Natural killer cell (primary cell): ENCODE data around the gene ATOX1. TPM values are rescaled to one million over a fixed set of nuclear protein-coding genes. Genes with fewer than 3 reads are reported as not detected.

Experiments
- ATAC-seq, 3 donors: fragments of 150-1000 bp in 2 of 3; fragments of 200-7000 bp in 1 of 3; cut with Tn5 transposase; 1 replicate in 1 of 3; 2 replicates in 2 of 3; pipeline ENCODE4 v1.10.0; 2021; ENCODE audit warnings: mild to moderate bottlenecking in 2 of 3, moderate library complexity in 2 of 3
- DNase-seq, 2 donors: peaks; one replicate each; pipeline versions ENCODE4 v3.0.0 to v3.0.0-alpha.2; 2013 to 2021; ENCODE audit warnings: mixed read lengths in 1 of 2
- H3K27ac ChIP-seq: one replicate; pipeline ENCODE4 v1.5.1; 2013; ENCODE audit warnings: mild to moderate bottlenecking, low read length
- H3K27me3 ChIP-seq: one replicate; pipeline ENCODE4 v1.6.1; 2013; ENCODE audit warnings: low read length; ENCODE audit not compliant: control insufficient read depth, insufficient read depth
- H3K36me3 ChIP-seq: one replicate; pipeline ENCODE4 v1.6.1; 2013; ENCODE audit warnings: low read length; ENCODE audit not compliant: control insufficient read depth, insufficient read depth
- H3K4me1 ChIP-seq: one replicate; pipeline ENCODE4 v1.6.1; 2013; ENCODE audit warnings: low read length; ENCODE audit not compliant: control insufficient read depth, insufficient read depth
- H3K4me3 ChIP-seq: one replicate; pipeline ENCODE4 v1.5.1; 2013; ENCODE audit warnings: low read length
- H3K9me3 ChIP-seq: one replicate; pipeline ENCODE4 v1.6.1; 2013; ENCODE audit warnings: low read length; ENCODE audit not compliant: control insufficient read depth, insufficient read depth
- H3K27ac Mint-ChIP-seq, 2 donors: one replicate each; pipeline ENCODE4 v1.8.0; 2022; ENCODE audit warnings: mild to moderate bottlenecking in 2 of 2, mixed read lengths in 2 of 2, moderate library complexity in 1 of 2
- H3K27me3 Mint-ChIP-seq, 2 donors: one replicate each; pipeline ENCODE4 v1.8.0; 2022; ENCODE audit warnings: low read depth in 2 of 2, mixed read lengths in 2 of 2
- H3K36me3 Mint-ChIP-seq: one replicate; pipeline ENCODE4 v1.8.0; 2022; ENCODE audit warnings: mixed read lengths
- H3K4me1 Mint-ChIP-seq, 2 donors: one replicate each; pipeline ENCODE4 v1.8.0; 2022; ENCODE audit warnings: mixed read lengths in 2 of 2
- H3K4me3 Mint-ChIP-seq: one replicate; pipeline ENCODE4 v1.8.0; 2022; ENCODE audit warnings: mild to moderate bottlenecking, moderate library complexity, mixed read lengths
- H3K9me3 Mint-ChIP-seq, 2 donors: one replicate each; pipeline ENCODE4 v1.8.0; 2022; ENCODE audit warnings: mixed read lengths in 2 of 2
- WGBS: methylation state at CpG from one replicate; pipeline ENCODE4 v1.1.7; 2013; ENCODE audit warnings: missing lambda C conversion rate; ENCODE audit not compliant: insufficient coverage; 5-methylcytosine and 5-hydroxymethylcytosine counted together
- intact Hi-C: fragments of 100-400 bp; cut with micrococcal nuclease; formaldehyde crosslinking; loops from one replicate; pipeline ENCODE4 v1.14.2; 2022
- total RNA-seq, 4 donors: library from RNA; stranded (reverse); fragments of 120-200 nt in 1 of 4; gene quantifications; one replicate each; pipeline versions ENCODE4 v1.2.3 to v1.2.4, GENCODE V29; 2013 to 2022
- TF ChIP-seq, protein P1 (sequence below): fragments of 200-600 bp; IDR thresholded peaks from one replicate; pipeline ENCODE4 v1.8.0; 2022; ENCODE audit warnings: antibody characterized with exemption

The ATOX1 gene
- total RNA-seq, 3 donors from 2014 or later (not counting 1 experiment from before 2014, with no cell fraction given), result 41.5 to 46.4 (median 46.2) TPM

DNA sequence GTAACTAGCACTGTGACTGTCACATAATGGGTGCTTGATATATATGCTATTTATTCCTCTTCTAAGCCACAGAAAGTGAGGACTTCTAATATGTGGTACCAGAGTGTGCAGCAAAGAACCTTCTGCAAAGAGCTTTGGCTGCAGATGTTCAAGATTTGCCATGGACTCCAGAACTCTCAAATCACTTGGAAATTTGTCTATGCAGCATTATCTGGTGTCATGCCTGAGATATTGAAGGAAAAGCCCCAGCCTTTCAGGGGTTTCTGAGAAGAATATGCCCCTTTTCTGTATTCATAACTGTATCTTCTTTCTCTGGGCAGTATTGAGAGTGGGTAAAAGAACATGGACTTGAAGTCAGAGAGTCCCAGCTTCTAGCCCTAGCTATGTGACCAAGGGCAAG is 8.5 kb upstream of the ATOX1 start:
- no peaks in the 10 kb centered on the region for H3K9me3 Mint-ChIP-seq
- no peak overlapping the region for H3K4me3 Mint-ChIP-seq
- intact Hi-C loops, result no loop called here

DNA sequence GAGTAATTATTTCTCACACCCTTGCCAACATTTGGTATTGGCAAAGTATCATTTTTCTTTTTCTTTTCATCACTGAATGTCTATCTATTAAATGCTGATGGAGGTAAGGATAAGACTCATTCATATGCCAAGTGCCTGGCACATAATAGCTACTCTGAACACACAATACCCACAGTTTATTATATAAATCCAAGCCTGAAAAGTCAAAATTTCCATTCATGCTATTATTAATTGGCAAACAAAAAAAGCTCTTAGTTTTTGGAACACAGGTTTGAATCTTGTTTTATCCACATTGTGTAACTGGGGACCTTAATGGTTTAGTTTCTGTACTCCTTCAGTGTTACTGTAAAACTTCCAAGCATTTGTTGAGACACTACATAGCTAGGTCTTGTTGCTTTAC is 6.4 kb upstream of the ATOX1 start:
- H3K4me1 ChIP-seq, result peaks cover 7% of the 10 kb centered on the region
- ATAC-seq, result no peak
- no peak overlapping the region for H3K4me3 Mint-ChIP-seq
- intact Hi-C loops, result no loop called here
- H3K36me3 Mint-ChIP-seq, result no peaks in the 10 kb centered on the region
- no peaks in the 10 kb centered on the region for H3K9me3 ChIP-seq
- H3K27me3 ChIP-seq, result no peaks in the 10 kb centered on the region
- no peak overlapping the region for H3K27ac ChIP-seq
- no peaks in the 10 kb centered on the region for H3K9me3 Mint-ChIP-seq
- TF ChIP-seq, protein P1, sequence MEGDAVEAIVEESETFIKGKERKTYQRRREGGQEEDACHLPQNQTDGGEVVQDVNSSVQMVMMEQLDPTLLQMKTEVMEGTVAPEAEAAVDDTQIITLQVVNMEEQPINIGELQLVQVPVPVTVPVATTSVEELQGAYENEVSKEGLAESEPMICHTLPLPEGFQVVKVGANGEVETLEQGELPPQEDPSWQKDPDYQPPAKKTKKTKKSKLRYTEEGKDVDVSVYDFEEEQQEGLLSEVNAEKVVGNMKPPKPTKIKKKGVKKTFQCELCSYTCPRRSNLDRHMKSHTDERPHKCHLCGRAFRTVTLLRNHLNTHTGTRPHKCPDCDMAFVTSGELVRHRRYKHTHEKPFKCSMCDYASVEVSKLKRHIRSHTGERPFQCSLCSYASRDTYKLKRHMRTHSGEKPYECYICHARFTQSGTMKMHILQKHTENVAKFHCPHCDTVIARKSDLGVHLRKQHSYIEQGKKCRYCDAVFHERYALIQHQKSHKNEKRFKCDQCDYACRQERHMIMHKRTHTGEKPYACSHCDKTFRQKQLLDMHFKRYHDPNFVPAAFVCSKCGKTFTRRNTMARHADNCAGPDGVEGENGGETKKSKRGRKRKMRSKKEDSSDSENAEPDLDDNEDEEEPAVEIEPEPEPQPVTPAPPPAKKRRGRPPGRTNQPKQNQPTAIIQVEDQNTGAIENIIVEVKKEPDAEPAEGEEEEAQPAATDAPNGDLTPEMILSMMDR, result no peak
- H3K27ac Mint-ChIP-seq, result no peak overlapping the region
- H3K4me3 ChIP-seq, result no peak overlapping the region
- no peaks in the 10 kb centered on the region for H3K36me3 ChIP-seq
- H3K4me1 Mint-ChIP-seq, result no peaks in the 10 kb centered on the region
- DNase-seq, result no peak
- H3K27me3 Mint-ChIP-seq, result no peaks in the 10 kb centered on the region

More for the DNA sequence above, 8.5 kb upstream of the ATOX1 start:
- Mint-ChIP-seq H3K27ac (no peak overlapping the region), H3K36me3 (no peaks in the 10 kb centered on the region), H3K4me1 (peaks cover 6% of the 10 kb centered on the region in 2 donors), H3K27me3 (no peaks in the 10 kb centered on the region)
- TF ChIP-seq, protein P1, result no peak
- ATAC-seq (no peak), DNase-seq (no peak)
- H3K4me3 ChIP-seq, result no peak overlapping the region
- peaks cover 20% of the 10 kb centered on the region for H3K4me1 ChIP-seq
- no peaks in the 10 kb centered on the region for H3K36me3 ChIP-seq
- H3K27ac ChIP-seq, result no peak overlapping the region
- H3K9me3 ChIP-seq, result no peaks in the 10 kb centered on the region
- H3K27me3 ChIP-seq, result no peaks in the 10 kb centered on the region

- intact Hi-C loops, result loop anchor here (1.0 kb wide), 2 partner anchors 13 kb away; partner anchors contain the start of gene G3BP1
- ATAC-seq (peak; percentile 21 to 38 (median 26)), DNase-seq (peak in 1 of 2 donors; percentile 23)
- H3K27ac Mint-ChIP-seq, result peak overlapping the region; percentile 89 to 97
- H3K36me3 Mint-ChIP-seq, result no peaks in the 10 kb centered on the region
- H3K27me3 Mint-ChIP-seq, result no peaks in the 10 kb centered on the region
- no peaks in the 10 kb centered on the region for H3K9me3 Mint-ChIP-seq
- peak overlapping the region; percentile 93 for H3K4me3 Mint-ChIP-seq
- no peaks in the 10 kb centered on the region for H3K9me3 ChIP-seq
- H3K27ac ChIP-seq, result peak overlapping the region; percentile 58
- no peaks in the 10 kb centered on the region for H3K27me3 ChIP-seq
- TF ChIP-seq, protein P1, result no peak
- H3K4me1 Mint-ChIP-seq, result peaks cover 34 to 35% of the 10 kb centered on the region in 2 donors
- WGBS, result 1% methylated on average over 11 of the region's 11 CpGs
- H3K4me3 ChIP-seq, result peak overlapping the region; percentile 70
- H3K36me3 ChIP-seq, result peaks cover 3% of the 10 kb centered on the region
- peaks cover 30% of the 10 kb centered on the region for H3K4me1 ChIP-seq
Measured at GRCh38 chr5:151758141-151758429, 346 bp downstream of the ATOX1 start.
